ENCODE data around the gene ADARB2. TPM values are rescaled to one million over a fixed set of nuclear protein-coding genes. Genes with fewer than 3 reads are reported as not detected.

Gene ADARB2
- total RNA-seq, 6 donors from 2014 or later: 0.69 to 5.2 (median 1.8) TPM

- H3K36me3 ChIP-seq: no peaks in the 10 kb centered on the region
- ATAC-seq (ENCODE audit: low FRiP score in 2 of 2) (no peak), DNase-seq (no peak)
- no peak overlapping the region for H3K4me3 ChIP-seq
- H3K9me3 ChIP-seq: no peaks in the 10 kb centered on the region
- TF ChIP-seq POLR2A (IDR thresholded peaks at IDR 0.05): no peak
- no peak for TF ChIP-seq EP300 (IDR thresholded peaks at IDR 0.05)
- TF ChIP-seq, protein P1, sequence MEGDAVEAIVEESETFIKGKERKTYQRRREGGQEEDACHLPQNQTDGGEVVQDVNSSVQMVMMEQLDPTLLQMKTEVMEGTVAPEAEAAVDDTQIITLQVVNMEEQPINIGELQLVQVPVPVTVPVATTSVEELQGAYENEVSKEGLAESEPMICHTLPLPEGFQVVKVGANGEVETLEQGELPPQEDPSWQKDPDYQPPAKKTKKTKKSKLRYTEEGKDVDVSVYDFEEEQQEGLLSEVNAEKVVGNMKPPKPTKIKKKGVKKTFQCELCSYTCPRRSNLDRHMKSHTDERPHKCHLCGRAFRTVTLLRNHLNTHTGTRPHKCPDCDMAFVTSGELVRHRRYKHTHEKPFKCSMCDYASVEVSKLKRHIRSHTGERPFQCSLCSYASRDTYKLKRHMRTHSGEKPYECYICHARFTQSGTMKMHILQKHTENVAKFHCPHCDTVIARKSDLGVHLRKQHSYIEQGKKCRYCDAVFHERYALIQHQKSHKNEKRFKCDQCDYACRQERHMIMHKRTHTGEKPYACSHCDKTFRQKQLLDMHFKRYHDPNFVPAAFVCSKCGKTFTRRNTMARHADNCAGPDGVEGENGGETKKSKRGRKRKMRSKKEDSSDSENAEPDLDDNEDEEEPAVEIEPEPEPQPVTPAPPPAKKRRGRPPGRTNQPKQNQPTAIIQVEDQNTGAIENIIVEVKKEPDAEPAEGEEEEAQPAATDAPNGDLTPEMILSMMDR (IDR thresholded peaks at IDR 0.05): no peak
- TF ChIP-seq POLR2AphosphoS5 (IDR thresholded peaks at IDR 0.05): no peak
- H3K4me1 ChIP-seq: peaks cover 0 to 3% (median 0%) of the 10 kb centered on the region in 4 donors
- H3K27ac ChIP-seq: no peak overlapping the region
- 58 to 73% methylated on average over 6 to 14 of the region's 14 CpGs for WGBS, 2 donors
- H3K27me3 ChIP-seq: peaks cover 0 to 4% (median 0%) of the 10 kb centered on the region in 4 donors
Measured at GRCh38 chr10:1297566-1298301, 439.6 kb downstream of the ADARB2 start.

DNA sequence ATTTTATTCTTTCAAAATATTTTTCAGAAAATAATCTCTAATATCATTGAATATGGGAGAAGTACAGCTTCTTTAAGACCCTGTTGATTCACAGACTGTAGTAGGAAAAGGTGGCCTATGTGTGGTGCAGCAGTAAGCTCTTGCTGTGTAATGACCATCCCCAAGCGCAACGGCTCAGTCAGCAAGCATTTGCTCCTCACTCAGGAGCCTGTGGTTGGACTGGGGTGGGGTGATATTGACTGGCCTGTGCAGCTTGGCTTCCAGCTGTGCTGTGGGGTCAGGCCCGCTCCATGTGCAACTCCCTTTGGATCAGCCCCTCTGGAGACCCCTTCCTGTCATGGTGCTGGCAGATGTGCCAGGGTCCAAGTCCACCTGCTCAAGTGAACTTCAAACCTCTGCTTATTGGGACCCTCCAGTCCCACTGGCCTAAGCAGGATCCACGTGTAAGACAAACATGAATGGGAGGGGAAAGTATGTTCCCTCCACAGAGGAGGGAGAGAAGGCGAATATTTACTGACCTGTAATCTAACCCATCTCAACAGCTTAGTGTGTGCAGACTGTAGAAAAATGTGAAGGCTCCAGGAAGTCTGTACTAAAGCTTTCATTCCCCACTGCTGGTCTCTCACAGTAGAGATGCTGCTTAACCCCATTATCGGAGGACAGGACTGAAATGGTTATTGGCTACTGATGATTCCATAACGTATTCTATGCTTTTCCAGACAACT lies 441.4 kb downstream of the ADARB2 start:
- Histone ChIP-seq H3K9me3 (no peaks in the 10 kb centered on the region), H3K36me3 (no peaks in the 10 kb centered on the region), H3K27me3 (peaks cover 0 to 4% (median 0%) of the 10 kb centered on the region in 4 donors), H3K4me1 (peaks cover 0 to 3% (median 0%) of the 10 kb centered on the region in 4 donors), H3K27ac (no peak overlapping the region), H3K4me3 (no peak overlapping the region)
- ATAC-seq (ENCODE audit: low FRiP score in 2 of 2) (no peak), DNase-seq (no peak)
- 88 to 93% methylated on average over 6 to 7 of the region's 7 CpGs for WGBS, 2 donors
- no peak for TF ChIP-seq POLR2AphosphoS5 (IDR thresholded peaks at IDR 0.05)

DNA sequence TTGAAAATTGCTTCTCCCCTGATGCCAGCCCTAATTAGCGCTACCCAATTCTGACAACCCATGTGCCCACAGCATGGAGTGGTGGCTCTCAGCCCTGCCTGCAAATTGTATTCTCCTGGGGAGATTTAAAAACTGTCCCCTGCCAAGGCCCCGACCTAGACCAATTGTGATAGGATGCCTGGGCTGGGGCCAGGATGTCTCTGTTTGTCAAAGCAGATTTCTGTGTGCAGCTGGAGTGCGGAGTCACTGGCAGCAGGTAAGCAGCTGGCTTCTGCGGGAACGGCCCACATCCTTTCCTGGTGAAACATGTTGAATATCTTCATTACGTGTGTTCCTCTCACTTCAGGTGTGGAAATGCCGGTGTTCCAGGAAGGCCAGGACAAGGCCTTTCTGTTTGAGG lies 442.6 kb downstream of the ADARB2 start:
- Histone ChIP-seq H3K36me3 (no peaks in the 10 kb centered on the region), H3K27me3 (peaks cover 0 to 4% (median 0%) of the 10 kb centered on the region in 4 donors), H3K4me1 (peaks cover 0 to 3% (median 0%) of the 10 kb centered on the region in 4 donors), H3K27ac (no peak overlapping the region), H3K9me3 (no peaks in the 10 kb centered on the region), H3K4me3 (no peak overlapping the region)
- 79 to 83% methylated on average over 3 to 7 of the region's 7 CpGs for WGBS, 2 donors
- DNase-seq (no peak), ATAC-seq (ENCODE audit: low FRiP score in 2 of 2) (no peak)
- TF ChIP-seq POLR2A (IDR thresholded peaks at IDR 0.05) (no peak), EP300 (IDR thresholded peaks at IDR 0.05) (no peak), POLR2AphosphoS5 (IDR thresholded peaks at IDR 0.05) (no peak)
- TF ChIP-seq, protein P1 (IDR thresholded peaks at IDR 0.05): no peak

GRCh38 chr10:1293636-1294435 lies 443.5 kb downstream of the ADARB2 start:
- DNase-seq (no peak), ATAC-seq (ENCODE audit: low FRiP score in 2 of 2) (no peak)
- peaks cover 0 to 3% (median 0%) of the 10 kb centered on the region in 4 donors for H3K4me1 ChIP-seq
- 51 to 52% methylated on average over 9 to 10 of the region's 10 CpGs for WGBS, 2 donors
- H3K4me3 ChIP-seq: no peak overlapping the region
- TF ChIP-seq EP300 (IDR thresholded peaks at IDR 0.05): no peak
- no peak for TF ChIP-seq POLR2A (IDR thresholded peaks at IDR 0.05)
- TF ChIP-seq, protein P1 (IDR thresholded peaks at IDR 0.05): no peak
- TF ChIP-seq POLR2AphosphoS5 (IDR thresholded peaks at IDR 0.05): no peak
- H3K9me3 ChIP-seq: no peaks in the 10 kb centered on the region
- no peak overlapping the region for H3K27ac ChIP-seq
- peaks cover 0 to 4% (median 0%) of the 10 kb centered on the region in 4 donors for H3K27me3 ChIP-seq
- H3K36me3 ChIP-seq: no peaks in the 10 kb centered on the region

DNA sequence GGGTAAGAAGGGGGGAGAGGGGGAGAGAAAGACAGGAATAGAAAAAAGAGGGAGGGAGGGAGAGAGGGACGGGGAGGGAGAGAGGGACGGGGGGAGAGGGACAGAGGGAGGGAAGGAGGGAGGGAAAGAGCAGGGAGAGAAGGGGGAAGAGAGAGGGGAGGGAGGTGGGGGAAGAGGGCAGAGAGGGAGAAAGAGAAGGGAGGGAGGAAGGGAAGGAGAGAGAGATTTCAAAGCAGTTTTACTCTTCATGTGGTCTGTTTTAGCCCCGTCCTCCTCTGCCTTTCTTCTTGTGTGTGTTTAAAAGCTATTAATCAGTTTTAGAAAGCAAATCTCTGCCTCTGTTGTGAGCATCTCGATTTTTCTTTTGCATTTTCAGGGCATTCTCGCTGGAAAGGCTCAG lies 444.2 kb downstream of the ADARB2 start:
- H3K4me1 ChIP-seq: peaks cover 0 to 3% (median 0%) of the 10 kb centered on the region in 4 donors
- no peak for DNase-seq
- no peak for TF ChIP-seq EP300 (IDR thresholded peaks at IDR 0.05)
- no peak for TF ChIP-seq POLR2A (IDR thresholded peaks at IDR 0.05)
- TF ChIP-seq, protein P1 (IDR thresholded peaks at IDR 0.05): no peak
- TF ChIP-seq POLR2AphosphoS5 (IDR thresholded peaks at IDR 0.05): no peak
- H3K27me3 ChIP-seq: peaks cover 0 to 4% (median 0%) of the 10 kb centered on the region in 4 donors
- WGBS, 2 donors: 4 to 6% methylated on average over 5 of the region's 5 CpGs
- no peak overlapping the region for H3K4me3 ChIP-seq
- no peaks in the 10 kb centered on the region for H3K36me3 ChIP-seq
- no peak overlapping the region for H3K27ac ChIP-seq
- H3K9me3 ChIP-seq: no peaks in the 10 kb centered on the region
- ATAC-seq (ENCODE audit: low FRiP score in 2 of 2): no peak
